Stimulated activated CD4-positive, alpha-beta T cell treated with anti-CD3 and anti-CD28 coated beads, Interleukin-12 subunit alpha, Interleukin-12 subunit beta, amount 100 ng/mL, for 48 hours (primary cell): ENCODE measurements around the gene RGS5.

Source experiments
- DNase-seq, 3 donors: peaks; one replicate each; pipeline ENCODE4 v3.0.0-alpha.2; 2020; ENCODE audit warnings: low read depth in 2 of 3, low spot score in 1 of 3

Gene RGS5

DNA sequence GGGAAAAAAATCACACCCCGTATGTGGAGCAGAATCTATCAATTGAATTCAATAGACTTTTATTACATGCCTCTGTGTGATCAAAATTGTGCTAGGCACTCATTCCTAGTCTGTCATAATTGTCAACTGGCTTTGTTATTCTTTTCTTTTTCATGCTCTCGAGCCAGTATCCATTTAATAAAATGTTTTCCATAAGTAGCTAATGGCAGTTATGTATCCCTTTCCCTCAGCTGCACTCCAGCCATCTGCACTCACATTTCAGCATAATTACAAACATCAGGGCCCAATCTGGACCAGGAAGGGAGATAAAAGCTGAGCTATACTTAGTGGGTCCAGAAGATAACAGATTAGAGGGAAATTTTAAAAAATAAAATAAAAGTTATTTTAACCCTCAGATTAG lies 15.9 kb downstream of the RGS5 start:
- DNase-seq = no peak

DNA sequence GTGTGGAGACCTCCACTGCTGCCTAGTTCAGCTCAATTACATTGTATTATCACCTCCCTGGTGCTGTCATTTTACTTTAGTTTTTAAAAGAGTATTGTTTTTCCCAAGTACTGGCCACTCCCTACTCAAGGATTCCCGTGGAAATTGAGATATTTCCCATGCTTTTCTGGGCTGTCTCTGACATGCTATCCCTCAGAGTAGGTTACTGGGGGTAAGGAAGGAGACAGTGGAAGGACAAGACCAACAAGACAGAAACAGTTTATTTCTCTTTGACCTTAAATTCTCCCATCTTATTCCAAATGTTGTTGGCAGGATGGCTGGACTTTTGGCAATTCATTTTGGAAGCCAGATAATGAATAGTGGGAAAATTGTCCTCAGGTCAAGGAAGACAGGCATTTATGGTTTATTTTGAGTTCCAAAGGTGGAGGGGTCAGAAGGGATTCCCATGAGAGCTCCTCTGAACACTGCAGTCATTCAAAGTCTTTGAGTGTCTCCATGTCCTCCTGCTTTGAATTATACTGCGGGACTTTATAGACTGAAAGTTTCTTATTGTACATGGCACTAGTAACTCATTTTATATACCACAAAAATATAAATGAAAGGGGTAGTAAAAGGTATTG lies 20.3 kb downstream of the RGS5 start:
- no peak for DNase-seq

DNA sequence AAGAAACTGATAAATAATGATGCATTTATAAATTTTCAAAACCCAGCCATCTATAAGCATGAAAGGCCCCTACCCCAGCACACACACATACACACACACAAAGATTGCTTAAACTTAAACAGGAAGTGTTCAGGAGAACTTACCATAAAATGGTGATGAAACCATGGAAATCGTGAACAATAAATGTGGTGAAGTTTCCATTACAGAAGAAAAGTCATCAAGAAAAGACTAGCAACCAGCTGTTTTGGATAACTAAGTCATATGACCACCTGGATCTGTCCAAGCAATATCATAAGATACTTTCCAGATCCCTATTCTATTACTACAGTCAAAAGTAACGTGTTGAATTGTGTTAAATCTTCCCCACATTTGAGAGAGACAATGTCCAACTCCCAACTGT lies 24.1 kb downstream of the RGS5 start:
- no peak for DNase-seq

- no peak for DNase-seq
Observed at GRCh38 chr1:163176797-163177196, 25.9 kb downstream of the RGS5 start.

GRCh38 chr1:163174524-163175437 lies 27.9 kb downstream of the RGS5 start:
- DNase-seq = peak; percentile 2 to 42 (median 34)

DNA sequence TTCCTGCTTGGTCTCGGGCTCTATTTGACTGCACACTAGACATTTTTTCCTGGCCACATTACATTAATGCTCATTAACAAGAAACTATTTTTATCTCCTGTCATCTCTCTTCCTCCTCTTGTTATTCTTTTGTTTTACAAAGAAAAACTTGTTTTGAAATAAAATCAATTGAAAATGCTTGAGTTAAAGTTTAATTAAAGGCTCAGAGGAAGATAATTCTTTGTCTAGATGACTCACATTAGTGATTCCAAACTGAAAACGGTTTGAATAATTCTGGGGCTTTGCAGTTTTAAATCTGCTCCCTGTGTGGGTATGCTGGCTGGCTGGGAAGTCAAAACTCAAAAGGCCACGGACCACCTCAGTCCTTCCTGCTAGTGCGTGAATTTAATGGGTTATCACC lies 29.6 kb downstream of the RGS5 start:
- no peak for DNase-seq

- no peak for DNase-seq
Observed at GRCh38 chr1:163172596-163172995, 30.1 kb downstream of the RGS5 start.

GRCh38 chr1:163171826-163172225 lies 30.9 kb downstream of the RGS5 start:
- no peak for DNase-seq

- DNase-seq = no peak
Observed at GRCh38 chr1:163170975-163171676, 31.6 kb downstream of the RGS5 start.

DNA sequence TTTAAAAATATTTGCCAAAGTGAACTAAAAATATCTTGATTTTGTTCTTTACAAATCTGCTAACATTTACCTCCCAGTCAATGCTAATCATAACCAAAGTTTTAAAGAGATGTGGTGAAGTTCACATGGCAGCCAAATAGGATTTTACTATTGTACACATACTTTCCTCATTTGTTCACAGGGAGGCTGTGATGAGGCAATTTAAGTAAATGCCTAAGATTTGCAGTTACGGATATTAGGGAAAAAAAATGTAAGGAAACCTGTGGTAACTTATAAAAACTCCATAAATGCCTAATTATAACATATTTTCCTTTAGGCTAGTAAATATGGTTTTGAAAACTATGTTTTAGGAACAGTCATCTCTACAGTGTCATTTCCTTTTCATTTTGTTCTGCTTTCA lies 32.4 kb downstream of the RGS5 start:
- DNase-seq = no peak

DNA sequence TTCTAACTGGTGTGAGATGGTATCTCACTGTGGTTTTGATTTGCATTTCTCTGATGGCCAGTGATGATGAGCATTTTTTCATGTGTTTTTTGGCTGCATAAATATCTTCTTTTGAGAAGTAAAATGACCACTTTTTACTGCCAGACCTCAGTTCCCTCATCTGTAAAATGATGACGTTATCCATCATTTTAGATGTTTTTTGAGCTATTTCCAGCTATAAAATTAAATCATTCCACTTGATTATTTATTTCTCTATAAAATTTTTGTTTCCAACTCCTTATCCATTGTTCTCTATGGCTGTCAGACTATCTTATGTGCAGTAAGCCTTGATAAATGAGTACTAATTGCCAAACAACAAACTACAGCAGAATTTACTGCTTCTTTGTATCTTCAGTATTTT lies 33.2 kb downstream of the RGS5 start:
- DNase-seq = no peak

GRCh38 chr1:163168053-163168452 lies 34.7 kb downstream of the RGS5 start:
- DNase-seq = no peak

DNA sequence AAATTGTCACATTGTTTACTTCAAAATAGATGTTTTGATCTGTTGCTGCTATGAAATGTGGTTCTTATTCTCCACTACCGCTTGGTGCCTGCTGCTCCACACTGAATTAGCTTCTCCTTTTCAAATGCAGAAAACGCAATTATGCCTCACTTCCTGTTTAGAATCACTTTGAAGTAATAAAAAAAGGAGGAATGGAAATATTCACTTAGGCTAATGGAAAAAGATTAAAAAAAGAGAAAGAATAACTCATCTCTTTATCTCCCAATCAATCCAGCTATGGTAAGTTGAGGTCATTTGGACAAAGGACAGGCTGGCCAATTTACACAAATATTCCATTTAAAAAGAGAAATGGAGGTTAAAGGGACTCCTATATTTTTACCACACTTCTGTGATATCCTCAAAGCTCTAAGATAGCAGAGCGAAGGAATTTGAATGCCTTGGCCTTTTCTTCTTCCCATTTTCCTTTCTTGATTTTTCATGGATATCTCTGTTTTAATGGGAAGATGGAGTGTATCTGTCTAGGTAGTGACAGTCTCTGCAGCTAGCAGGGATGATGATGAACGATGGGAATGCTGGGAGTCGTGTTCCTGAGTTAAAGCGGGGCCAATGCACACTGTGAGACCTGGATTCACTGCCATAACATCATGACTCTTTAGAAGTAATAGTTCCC lies 35.7 kb downstream of the RGS5 start:
- DNase-seq = no peak

DNA sequence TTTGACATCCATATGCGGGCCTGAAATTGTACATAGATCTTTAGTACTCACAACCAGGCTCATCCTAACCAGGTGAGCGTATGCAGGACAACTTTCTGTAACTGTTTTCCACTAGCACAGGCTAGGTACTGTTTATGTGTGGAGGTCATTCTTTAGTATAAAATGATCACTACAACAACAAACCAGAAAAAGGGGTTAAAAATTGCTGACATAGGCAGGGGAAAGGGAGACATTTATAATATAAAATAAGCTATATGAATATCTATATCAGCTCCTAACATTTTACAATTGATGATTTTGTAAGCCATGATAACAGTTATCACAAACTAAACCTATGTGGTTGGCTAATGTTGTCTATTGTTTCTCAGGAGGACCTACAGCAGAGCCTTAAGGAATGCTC lies 37.6 kb downstream of the RGS5 start:
- no peak for DNase-seq

DNA sequence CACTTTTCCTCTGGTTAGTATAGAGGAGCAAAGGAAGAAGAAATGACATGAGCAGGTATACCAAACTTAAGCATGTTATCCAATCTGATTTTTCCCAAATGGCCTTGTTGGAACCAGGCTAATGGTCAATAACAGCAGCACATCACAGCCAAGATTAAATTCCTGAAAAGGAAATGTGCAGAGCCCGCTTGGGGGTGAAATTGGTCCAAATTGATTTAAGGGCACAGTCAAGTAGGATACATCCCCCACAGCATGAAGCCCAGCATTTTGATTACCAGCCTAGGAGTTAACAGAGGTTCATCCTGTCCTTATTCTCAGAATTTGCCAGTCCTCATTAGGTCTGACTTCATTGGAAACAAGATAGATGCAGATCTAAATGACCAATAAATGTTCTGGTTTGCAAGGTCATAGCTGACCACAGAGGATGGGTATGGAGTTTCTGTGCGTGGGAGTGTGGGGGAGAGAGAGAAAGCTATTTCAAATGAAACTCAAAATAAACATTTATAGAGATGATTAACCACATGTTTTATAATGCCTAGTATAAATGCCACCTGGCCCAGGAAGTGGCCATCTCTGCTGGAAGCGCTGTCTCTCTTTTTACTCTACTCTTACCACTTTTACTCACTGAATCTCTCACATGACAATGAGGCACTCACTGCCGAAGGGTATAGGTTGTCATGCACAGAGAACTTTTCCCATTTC lies 38.7 kb downstream of the RGS5 start:
- no peak for DNase-seq

- no peak for DNase-seq
Observed at GRCh38 chr1:163163163-163163562, 39.6 kb downstream of the RGS5 start.

- no peak for DNase-seq
Observed at GRCh38 chr1:163162381-163162914, 40.3 kb downstream of the RGS5 start.

DNA sequence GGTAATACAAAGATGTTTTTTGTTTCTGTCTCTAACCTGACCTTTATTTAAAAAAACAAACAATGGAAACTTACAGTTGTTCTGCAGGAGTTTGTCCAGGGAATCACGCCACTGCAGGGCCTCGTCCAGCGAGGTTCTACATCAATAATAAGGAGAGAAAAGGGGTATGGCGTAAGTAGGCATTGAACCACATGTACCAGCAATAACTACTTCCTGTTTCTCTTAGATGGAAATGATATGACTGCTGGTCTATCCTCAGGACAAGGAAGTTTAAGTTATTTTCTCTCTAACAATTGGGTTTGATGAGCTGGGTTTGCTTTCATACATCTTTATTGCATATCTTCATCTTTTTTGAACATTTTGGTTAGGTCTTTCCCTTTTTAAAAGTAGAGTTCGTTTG lies 40.9 kb downstream of the RGS5 start:
- DNase-seq = no peak

DNA sequence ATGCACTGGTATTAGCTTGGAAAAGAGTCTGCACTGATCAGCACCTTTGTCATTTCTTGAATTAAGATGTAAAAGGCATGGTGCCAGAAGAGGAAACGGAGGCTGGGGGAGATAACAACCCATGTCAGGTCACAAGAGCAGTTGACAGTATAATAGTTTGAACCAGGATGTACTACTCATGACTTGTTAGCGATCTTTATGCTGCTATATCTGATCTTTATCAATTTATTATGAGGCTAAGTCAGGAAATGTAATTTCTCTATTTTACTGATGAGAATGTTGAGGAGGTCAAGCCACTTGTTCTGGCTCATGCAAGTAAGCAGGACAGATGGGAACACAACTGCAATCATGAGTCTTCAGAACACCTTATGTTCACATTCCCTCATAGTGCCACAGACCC lies 41.4 kb downstream of the RGS5 start:
- DNase-seq = no peak

- no peak for DNase-seq
Observed at GRCh38 chr1:163155606-163156005, 47.1 kb downstream of the RGS5 start.

- no peak for DNase-seq
Observed at GRCh38 chr1:163148911-163149310, 53.8 kb downstream of the RGS5 start.
